PFSK-1 (cell line): Measurements from ENCODE around the gene NKAIN1.

ENCODE experiments used
- FOXP2 ChIP-seq: optimal IDR thresholded peaks from 2 replicates; pipeline ENCODE3; 2011; ENCODE audit warnings: borderline replicate concordance, control low read depth, inconsistent platforms; ENCODE audit not compliant: insufficient read depth; ENCODE audit errors: extremely low read length, extremely low read depth
- POLR2AphosphoS5 ChIP-seq: IDR thresholded peaks from 2 replicates; pipeline ENCODE4 v1.6.1; 2012; ENCODE audit warnings: low read depth, mild to moderate bottlenecking, control low read depth, low read length, moderate library complexity
- REST ChIP-seq, 2 experiments: IDR thresholded peaks; 2 replicates each; pipeline versions ENCODE4 v1.6.1 to v1.8.0; 2011 to 2012; ENCODE audit warnings: low read depth in 2 of 2, low read length in 2 of 2, control low read depth in 1 of 2, inconsistent platforms in 1 of 2, mild to moderate bottlenecking in 1 of 2, moderate library complexity in 1 of 2; ENCODE audit not compliant: insufficient read depth in 1 of 2
- SIN3A ChIP-seq: IDR thresholded peaks from 2 replicates; pipeline ENCODE4 v1.6.1; 2012; ENCODE audit warnings: mild to moderate bottlenecking, low read length, moderate library complexity, borderline replicate concordance; ENCODE audit not compliant: insufficient read depth
- TAF1 ChIP-seq: IDR thresholded peaks from 2 replicates; pipeline ENCODE4 v1.6.1; 2012; ENCODE audit warnings: low read length, control low read depth, borderline replicate concordance; ENCODE audit not compliant: insufficient read depth

NKAIN1 gene

DNA sequence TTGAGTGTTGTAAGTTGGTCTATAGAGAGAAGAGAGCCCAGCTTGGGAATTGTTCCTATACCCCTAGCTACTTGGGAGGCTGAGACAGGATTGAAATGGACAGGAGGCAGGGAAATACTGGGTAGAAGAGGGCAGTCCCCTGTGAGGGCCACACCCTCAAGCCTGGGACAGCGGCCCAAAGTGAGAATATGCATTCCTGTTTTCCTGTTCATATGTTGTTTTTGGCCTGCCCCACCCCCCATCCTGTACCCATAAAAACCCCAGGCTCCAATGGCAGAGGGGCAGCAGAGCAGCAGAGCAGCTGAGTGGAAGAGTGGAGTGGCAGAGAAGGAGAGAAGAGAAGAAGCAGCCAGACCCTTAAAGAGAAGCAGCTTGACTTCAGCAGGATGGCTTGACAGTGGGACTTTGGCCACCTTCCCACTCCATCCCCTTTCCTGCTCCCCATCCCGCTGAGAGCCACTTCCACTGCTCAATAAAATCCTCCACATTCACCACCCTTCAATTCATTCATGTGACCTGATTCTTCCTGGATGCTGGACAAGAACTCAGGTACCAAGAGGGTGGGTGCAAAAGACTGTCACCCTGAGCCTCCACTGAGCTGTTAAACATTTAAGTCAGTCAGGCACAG, 103.6 kb downstream of the NKAIN1 start:
- TF ChIP-seq POLR2AphosphoS5 (no peak), TAF1 (no peak), REST (IDR thresholded peaks at IDR 0.05; ENCODE audit: insufficient read depth in 1 of 2, low read depth in 2 of 2, low read length in 2 of 2) (no peak), SIN3A (no peak), FOXP2 (no peak)

DNA sequence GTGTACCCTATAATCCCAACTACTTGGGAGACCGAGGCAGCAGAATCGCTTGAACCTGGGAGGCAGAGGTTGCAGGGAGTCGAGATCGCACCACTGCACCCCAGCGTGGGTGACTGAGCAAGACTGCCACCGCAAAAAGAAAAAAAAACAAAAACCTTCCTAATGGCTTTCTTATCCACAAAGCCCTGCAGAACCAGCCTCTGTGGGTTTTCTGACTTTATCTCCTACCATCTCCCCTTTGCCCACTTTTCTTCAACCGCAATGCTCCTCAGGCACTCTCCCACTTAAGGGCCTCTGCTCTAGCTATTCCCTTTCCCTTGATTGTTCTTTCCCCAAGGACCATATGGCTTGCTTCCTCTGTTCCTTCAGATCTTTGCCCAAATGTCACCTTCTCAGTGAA, 106.3 kb downstream of the NKAIN1 start:
- no peak for TF ChIP-seq POLR2AphosphoS5
- TF ChIP-seq TAF1, result no peak
- no peak for TF ChIP-seq SIN3A
